GM12874 (cell line): ENCODE results near the gene CTNND2.

ENCODE experiments used
- CTCF ChIP-seq: IDR thresholded peaks from 2 replicates; pipeline ENCODE4 v1.5.1; 2011; ENCODE audit warnings: low read depth, mild to moderate bottlenecking, control low read depth, low read length, moderate library complexity; ENCODE audit not compliant: insufficient read depth

Gene CTNND2

GRCh38 chr5:11869203-11869602 is 35.0 kb downstream of the CTNND2 start:
- TF ChIP-seq CTCF, result no peak

GRCh38 chr5:11863911-11864310 is 40.3 kb downstream of the CTNND2 start:
- TF ChIP-seq CTCF, result no peak

GRCh38 chr5:11857391-11857790 is 46.9 kb downstream of the CTNND2 start:
- no peak for TF ChIP-seq CTCF

- no peak for TF ChIP-seq CTCF
Measured at GRCh38 chr5:11854936-11855335, 49.3 kb downstream of the CTNND2 start.

- no peak for TF ChIP-seq CTCF
Measured at GRCh38 chr5:11853796-11854195, 50.5 kb downstream of the CTNND2 start.

- no peak for TF ChIP-seq CTCF
Measured at GRCh38 chr5:11853140-11853539, 51.1 kb downstream of the CTNND2 start.

GRCh38 chr5:11852717-11853087 is 51.5 kb downstream of the CTNND2 start:
- TF ChIP-seq CTCF, result no peak
